ENCODE results near the gene REPIN1. TPM values are rescaled to one million over a fixed set of nuclear protein-coding genes. Genes with fewer than 3 reads are reported as not detected.

Gene REPIN1
- total and polyA plus RNA-seq, 10 donors, result 47.9 to 126 (median 111) TPM

GRCh38 chr7:150378115-150378852 lies 9.7 kb downstream of the REPIN1 start:
- Histone ChIP-seq H3K27ac (peak overlapping the region; percentile 88 to 97 (median 93)), H3K27me3 (replicated peaks in 1 of 7) (no peaks in the 10 kb centered on the region), H3K4me3 (peak overlapping the region; percentile 85 to 96 (median 92)), H3K9me3 (no peaks in the 10 kb centered on the region), H3K4me1 (peaks cover 21 to 91% (median 60%) of the 10 kb centered on the region in 6 donors), H3K36me3 (peaks cover 0 to 17% (median 10%) of the 10 kb centered on the region in 6 donors)
- no peak for TF ChIP-seq POLR2A (IDR thresholded peaks at IDR 0.05)
- TF ChIP-seq POLR2AphosphoS5 (IDR thresholded peaks at IDR 0.05), result peak in 1 of 3 donors; percentile 39
- TF ChIP-seq, protein P1, sequence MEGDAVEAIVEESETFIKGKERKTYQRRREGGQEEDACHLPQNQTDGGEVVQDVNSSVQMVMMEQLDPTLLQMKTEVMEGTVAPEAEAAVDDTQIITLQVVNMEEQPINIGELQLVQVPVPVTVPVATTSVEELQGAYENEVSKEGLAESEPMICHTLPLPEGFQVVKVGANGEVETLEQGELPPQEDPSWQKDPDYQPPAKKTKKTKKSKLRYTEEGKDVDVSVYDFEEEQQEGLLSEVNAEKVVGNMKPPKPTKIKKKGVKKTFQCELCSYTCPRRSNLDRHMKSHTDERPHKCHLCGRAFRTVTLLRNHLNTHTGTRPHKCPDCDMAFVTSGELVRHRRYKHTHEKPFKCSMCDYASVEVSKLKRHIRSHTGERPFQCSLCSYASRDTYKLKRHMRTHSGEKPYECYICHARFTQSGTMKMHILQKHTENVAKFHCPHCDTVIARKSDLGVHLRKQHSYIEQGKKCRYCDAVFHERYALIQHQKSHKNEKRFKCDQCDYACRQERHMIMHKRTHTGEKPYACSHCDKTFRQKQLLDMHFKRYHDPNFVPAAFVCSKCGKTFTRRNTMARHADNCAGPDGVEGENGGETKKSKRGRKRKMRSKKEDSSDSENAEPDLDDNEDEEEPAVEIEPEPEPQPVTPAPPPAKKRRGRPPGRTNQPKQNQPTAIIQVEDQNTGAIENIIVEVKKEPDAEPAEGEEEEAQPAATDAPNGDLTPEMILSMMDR (IDR thresholded peaks at IDR 0.05 in 8 of 11, conservative IDR thresholded peaks at IDR 0.05 in 3 of 11), result peak in 2 of 11 experiments; percentile 4 to 19
- WGBS, 5 donors, result 3 to 7% (median 4%) methylated on average over 28 to 32 of the region's 32 CpGs
- peak; percentile 84 for DNase-seq
- intact Hi-C loops (cut with DNase I; ENCODE audit: low total_unique reads), result no loop called here

GRCh38 chr7:150378853-150379440 lies 10.3 kb downstream of the REPIN1 start, which contains the start of gene ZNF775:
ZNF775 (plus strand) TSS chr7:150379330; CDS start chr7:150388471, 9,141 bp downstream.
- DNase-seq, result peak; percentile 98
- intact Hi-C loops (cut with DNase I; ENCODE audit: low total_unique reads), result no loop called here
- Histone ChIP-seq H3K27me3 (replicated peaks in 1 of 7) (no peaks in the 10 kb centered on the region), H3K27ac (peak within 1 kb of the TSS; percentile 90 to 97 (median 93)), H3K36me3 (peaks cover 0 to 10% (median 5%) of the 10 kb centered on the region in 6 donors), H3K4me1 (peaks cover 21 to 91% (median 56%) of the 10 kb centered on the region in 6 donors), H3K9me3 (no peaks in the 10 kb centered on the region), H3K4me3 (peak within 1 kb of the TSS; percentile 85 to 96 (median 92))
- TF ChIP-seq POLR2AphosphoS5 (IDR thresholded peaks at IDR 0.05) (peak; percentile 88 to 89 (median 88)), POLR2A (IDR thresholded peaks at IDR 0.05) (peak in 2 of 3 donors; percentile 9 to 74)
- TF ChIP-seq, protein P1 (IDR thresholded peaks at IDR 0.05 in 8 of 11, conservative IDR thresholded peaks at IDR 0.05 in 3 of 11), result peak in 5 of 11 experiments; percentile 12 to 53 (median 37)
- 0 to 1% (median 1%) methylated on average over 26 to 60 of the region's 60 CpGs for WGBS, 5 donors

DNA sequence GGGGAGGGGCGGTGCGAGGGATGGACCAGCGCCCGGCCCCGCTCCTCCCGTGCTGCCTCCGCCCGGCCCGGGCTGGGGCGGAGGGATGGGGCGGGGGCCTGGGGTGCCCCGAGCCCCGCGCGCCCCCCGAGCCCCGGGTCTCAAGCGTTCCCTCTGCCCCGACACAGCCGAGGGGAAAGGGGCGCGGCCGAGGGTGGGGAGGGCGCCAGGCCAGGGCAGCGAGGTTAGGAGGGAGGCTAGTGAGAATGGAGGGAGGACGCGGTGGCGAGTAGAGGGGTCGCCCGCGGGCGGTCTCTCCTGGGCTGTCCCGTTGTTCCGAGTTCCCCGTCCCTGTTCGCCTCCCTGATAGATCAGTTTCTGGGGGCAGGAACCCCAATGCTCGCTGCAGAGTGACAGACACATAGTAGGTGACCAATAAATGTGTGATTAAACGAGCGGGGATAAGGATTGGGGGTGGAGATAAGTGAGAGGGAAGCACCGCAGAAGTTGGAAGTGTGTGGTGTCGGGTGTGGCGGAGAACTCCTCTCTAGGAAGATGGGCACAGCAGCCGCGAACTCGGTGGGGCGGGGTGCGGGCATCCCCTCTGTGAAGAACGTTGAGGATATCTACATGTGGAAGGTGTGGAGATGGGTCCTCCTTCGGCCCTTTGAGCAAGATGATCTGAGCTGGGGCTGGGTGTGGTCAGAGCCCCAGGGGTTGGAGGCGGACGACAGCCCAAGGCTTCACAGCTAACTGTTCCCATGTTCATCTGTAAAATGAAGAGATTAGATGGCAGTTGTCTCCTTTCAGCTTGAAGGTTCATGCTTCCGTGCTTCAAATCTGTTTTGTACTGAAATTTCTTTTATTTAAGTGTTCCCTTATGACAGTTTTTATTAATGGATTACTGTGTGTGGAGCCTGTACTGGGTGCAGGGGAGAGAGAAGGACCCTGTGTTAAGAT lies 11.1 kb downstream of the REPIN1 start:
- Histone ChIP-seq H3K27ac (peak overlapping the region; percentile 90 to 97 (median 93)), H3K36me3 (peaks cover 0 to 2% (median 0%) of the 10 kb centered on the region in 6 donors), H3K9me3 (no peaks in the 10 kb centered on the region), H3K27me3 (replicated peaks in 1 of 7) (no peaks in the 10 kb centered on the region), H3K4me3 (peak overlapping the region; percentile 85 to 96 (median 92)), H3K4me1 (peaks cover 21 to 91% (median 61%) of the 10 kb centered on the region in 6 donors)
- WGBS, 5 donors, result 2 to 3% (median 2%) methylated on average over 23 to 52 of the region's 52 CpGs
- TF ChIP-seq POLR2A (IDR thresholded peaks at IDR 0.05), result peak in 1 of 3 donors; percentile 21
- TF ChIP-seq, protein P1 (IDR thresholded peaks at IDR 0.05 in 8 of 11, conservative IDR thresholded peaks at IDR 0.05 in 3 of 11), result peak in 1 of 11 experiments; percentile 3
- TF ChIP-seq POLR2AphosphoS5 (IDR thresholded peaks at IDR 0.05), result no peak
- DNase-seq, result no peak
- intact Hi-C loops (cut with DNase I; ENCODE audit: low total_unique reads), result no loop called here

Data from spleen (tissue), 11 donors.